Hepatocyte (in vitro differentiated cells): ENCODE measurements around the gene OST4.

Experiments
- EZH2 ChIP-seq: fragments of 200-600 bp; sonication (generic); IDR thresholded peaks from 2 replicates; pipeline ENCODE4 v1.6.1; 2016; ENCODE audit warnings: antibody characterized with exemption, mild to moderate bottlenecking, borderline replicate concordance
- EZH2phosphoT487 ChIP-seq: fragments of 200-600 bp; sonication (generic); IDR thresholded peaks from one replicate; pipeline ENCODE4 v1.6.1; 2018; ENCODE audit warnings: antibody characterized with exemption, mild to moderate bottlenecking, low read depth, moderate library complexity; ENCODE audit not compliant: unreplicated experiment, severe bottlenecking
- TF ChIP-seq, protein P1 (sequence below): fragments of 200-600 bp; sonication (generic); IDR thresholded peaks from 2 replicates; pipeline ENCODE4 v1.5.1; 2016; ENCODE audit warnings: antibody characterized with exemption, mild to moderate bottlenecking; ENCODE audit not compliant: poor library complexity

- TF ChIP-seq EZH2phosphoT487 (no peak), EZH2 (no peak)
- TF ChIP-seq, protein P1, sequence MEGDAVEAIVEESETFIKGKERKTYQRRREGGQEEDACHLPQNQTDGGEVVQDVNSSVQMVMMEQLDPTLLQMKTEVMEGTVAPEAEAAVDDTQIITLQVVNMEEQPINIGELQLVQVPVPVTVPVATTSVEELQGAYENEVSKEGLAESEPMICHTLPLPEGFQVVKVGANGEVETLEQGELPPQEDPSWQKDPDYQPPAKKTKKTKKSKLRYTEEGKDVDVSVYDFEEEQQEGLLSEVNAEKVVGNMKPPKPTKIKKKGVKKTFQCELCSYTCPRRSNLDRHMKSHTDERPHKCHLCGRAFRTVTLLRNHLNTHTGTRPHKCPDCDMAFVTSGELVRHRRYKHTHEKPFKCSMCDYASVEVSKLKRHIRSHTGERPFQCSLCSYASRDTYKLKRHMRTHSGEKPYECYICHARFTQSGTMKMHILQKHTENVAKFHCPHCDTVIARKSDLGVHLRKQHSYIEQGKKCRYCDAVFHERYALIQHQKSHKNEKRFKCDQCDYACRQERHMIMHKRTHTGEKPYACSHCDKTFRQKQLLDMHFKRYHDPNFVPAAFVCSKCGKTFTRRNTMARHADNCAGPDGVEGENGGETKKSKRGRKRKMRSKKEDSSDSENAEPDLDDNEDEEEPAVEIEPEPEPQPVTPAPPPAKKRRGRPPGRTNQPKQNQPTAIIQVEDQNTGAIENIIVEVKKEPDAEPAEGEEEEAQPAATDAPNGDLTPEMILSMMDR, result no peak
Observed at GRCh38 chr2:27095745-27096651, 24.5 kb upstream of the OST4 start.
